Activated T-cell treated with anti-CD3 and anti-CD28 coated beads for 1 hour (primary cell): ENCODE data around the gene PLCB1.
"Not testable (repeated sequence)": the region's sequence is repeated elsewhere in the genome, so short reads cannot be mapped to it uniquely, and the experiment has no call there.

Experiments used
- DNase-seq: peaks from one replicate; pipeline ENCODE4 v3.0.0-alpha.2; 2020; ENCODE audit warnings: low read depth

PLCB1 gene

DNA sequence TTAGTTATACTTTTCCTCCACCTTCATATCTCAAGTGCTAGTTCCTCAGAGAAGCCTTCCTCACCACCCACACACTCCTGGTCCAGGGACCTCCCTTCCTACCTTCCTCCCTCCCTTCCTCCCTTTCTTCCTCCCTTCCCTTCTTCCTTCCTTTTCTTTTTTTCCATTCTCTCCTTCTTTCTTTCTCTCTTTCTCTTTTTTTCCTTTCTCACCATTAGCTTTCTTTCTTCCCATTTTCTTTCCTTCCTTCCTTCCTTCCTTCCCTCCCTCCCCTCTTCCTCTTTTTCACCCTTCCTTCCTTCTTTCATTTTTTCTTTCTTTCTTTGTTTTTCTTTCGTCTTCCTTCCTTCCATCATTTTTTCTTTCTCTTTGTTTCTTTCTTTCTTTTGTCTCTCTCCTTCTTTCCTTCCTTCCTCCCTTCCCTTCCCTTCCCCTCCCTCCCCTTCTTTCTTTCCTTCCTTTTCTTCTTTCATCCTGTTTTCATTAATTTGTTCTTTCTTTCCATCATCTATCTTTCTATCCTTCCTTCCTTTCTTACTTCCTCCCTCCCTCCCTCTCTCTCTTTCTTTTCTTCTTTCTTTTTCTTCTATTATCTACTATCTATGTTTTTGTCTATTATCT lies 416.0 kb downstream of the PLCB1 start:
- DNase-seq = no peak

DNA sequence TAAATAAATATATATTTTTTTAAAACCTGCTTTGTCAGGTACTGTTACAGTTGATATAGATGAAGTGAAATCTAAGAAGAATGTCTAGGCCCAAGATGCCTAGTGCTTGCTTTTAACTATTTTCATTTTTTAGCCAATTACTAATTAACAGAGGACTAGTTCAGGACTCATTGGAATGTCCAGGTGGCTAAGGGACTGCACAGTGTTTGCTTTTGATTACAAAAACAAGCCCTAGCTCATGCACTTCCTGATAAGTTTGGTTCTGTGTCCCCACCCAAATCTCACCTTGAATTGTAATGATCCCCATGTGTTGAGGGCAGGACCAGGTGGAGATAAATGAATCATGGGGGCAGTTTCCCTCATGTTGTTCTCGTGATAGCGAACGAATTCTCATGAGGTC lies 417.1 kb downstream of the PLCB1 start:
- DNase-seq = no peak

DNA sequence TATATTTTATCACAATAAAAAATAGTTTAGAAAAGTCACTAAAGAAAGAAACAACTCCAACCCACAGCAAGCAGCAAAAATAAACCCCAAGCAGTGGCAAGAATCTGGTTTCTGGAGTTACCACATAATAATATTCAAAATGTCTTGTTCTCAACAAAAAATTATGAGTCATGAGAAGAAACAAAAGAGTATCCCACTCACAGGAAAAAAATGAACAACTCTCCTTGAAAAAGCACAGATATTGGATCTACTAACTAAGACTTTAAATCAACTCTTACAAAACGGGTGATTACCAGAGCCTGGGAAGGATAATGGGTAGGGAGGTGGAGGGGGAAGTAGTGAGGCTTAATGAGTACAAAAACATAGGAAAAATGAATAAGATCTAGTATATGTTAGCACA lies 425.6 kb downstream of the PLCB1 start:
- no peak for DNase-seq

DNA sequence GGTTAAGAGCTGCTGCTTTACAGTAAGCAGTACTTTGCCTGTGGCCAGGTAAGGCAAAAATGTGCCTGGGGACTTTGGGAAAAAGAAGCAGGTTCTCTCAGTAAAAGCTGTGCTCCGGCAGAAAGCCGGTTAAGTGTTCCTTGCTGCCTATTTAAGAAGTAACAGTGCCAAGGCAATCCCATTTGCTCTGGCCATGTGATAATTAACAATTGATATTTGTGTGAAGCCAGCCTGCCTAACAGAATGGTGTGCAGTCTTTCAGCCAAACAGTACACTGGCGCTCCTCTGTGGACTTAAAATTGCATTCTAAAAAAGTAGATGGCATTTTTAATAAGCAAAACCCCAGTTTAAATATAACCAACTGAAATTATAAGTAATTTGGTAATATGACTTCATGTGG lies 430.3 kb downstream of the PLCB1 start:
- DNase-seq = no peak

DNA sequence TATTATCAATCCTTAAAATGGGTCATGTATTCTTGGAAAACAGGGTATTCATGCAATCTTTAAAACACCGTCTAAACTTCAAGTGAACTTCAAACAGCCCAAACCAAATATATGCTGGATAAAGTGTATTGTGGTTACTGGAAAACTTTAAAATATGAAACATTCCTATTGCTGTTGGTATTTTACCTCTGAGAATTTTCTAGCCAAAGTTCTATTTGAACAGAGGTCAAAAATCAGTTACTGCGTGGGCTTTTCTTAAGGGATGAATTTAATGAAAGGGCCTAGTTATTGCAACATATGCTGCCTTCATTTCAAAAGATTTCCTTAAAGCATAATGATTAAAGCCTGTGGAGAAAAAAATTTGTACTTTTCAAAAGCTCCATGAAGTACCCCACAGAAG lies 436.0 kb downstream of the PLCB1 start:
- no peak for DNase-seq

DNA sequence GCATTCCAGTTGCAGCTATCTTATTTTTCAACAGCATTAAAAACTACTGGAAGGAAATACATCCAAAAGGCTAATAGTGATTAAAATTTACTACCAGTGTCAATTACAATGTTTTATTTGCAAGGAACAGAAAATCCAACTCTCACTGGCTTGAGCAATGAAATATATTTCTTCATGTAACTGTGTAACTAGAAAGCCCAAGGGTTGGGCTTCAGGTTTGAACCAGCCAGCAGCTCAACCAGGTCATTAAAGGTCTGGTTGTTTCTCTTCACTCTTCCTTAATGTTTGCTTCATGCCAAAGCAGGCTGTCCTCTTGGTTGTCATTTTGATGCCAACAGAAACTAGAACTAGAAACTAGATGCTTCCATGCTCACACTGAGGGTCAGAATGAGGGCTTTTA lies 437.7 kb downstream of the PLCB1 start:
- DNase-seq = no peak

DNA sequence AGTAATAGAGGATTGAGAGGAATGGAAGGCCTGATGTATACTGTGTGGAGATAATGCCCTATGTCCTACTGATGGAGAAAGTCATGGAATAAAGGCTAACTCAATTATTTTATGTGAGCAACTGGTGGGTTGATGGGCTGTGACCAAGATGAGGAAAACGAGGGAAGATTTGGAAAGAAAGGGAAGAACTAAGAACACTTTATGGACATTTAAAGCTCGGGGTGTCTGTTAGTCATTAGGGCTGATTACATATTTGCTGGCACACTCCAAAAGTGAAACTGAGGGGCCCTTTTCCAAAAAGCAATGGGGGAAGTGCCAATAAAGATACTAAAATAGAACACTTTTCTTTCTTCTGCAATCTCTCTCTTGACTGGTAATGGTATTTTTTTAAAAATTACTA lies 439.5 kb downstream of the PLCB1 start:
- DNase-seq = no peak

DNA sequence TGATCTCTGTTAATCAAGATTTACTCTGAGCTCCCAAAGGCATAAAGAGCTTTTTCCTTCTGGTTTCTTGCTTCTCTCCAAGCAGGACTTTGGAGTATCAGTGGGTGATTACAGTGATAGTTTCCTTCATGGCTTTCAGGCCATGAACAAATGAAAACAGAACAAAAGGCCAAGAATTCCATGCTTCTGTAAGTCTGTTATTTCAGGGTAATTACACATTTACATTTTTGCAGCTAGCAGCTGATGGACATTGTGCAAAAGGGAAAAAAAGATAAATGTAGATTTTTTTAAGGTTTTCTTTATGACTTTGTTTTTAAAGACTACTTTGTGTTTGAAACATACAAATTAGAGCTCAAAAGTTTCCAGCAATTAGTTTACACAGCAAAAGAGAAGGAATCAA lies 441.6 kb downstream of the PLCB1 start:
- DNase-seq = no peak

DNA sequence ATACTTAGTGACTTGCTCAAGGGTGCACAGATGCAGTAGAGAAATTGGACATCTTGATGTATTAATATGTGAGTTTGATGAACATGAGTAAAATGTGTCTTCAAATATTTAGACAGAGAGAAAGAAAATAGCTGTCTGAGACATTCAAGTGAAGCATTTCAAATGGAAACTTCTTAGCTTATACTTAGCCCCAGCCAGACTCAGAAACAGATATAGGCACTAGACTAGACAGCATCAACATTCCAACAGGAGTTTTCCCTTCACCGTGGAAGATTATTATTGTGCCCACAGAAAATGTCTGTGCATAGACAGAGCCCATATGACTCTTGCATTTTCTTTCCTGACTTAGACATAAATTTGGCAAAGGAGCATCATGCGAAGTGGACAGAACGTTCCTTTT lies 443.0 kb downstream of the PLCB1 start:
- no peak for DNase-seq

DNA sequence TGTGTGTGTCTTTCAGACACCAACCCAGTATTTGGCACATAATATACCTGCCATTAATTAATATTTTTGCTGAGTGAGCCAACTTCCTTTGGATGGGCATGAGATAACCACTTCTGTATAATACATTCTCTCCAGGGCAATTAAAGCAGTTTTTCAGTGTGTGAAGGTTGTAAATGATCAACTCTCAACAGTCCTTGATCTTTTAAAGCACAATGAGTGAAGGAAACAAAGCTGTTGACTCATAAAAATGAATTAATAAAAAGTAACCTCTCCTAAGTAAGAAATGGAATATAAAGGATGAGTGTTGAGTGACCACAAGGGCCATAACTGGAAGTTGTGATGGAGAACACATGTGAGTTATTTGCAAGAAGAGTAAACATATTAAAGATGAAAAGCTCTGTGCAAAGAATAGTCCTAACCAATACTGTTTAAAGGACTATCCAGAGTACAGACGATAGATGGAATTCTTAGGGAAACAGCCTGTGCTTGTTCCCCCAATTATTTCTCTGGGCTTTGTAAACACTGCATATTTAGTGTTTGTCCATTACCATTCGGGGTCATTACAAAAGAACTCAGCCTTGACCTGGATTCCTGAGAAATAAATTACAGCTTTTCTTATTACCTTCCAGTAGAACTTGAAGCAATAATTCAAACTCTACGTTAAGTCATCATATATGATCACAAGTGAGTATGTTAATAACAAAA lies 446.2 kb downstream of the PLCB1 start:
- DNase-seq = no peak

DNA sequence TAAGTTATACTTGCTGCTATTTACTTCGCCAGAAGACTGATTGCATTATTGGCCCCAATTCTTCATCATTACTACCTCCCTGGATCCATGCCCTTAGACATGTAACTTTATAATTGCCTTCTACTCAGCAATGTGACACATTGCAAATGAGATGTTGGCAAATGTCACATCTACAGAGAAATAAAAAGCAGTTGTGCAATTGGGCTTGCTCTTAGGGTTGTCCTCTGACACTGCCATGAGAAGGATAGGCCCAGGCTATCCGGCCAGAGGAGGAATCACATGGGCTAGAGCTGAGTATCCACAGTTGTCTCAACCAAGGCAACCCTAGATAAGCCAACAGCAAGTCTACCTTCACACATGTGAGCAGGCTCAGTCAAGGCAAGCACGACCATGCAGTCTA lies 447.0 kb downstream of the PLCB1 start:
- no peak for DNase-seq

DNA sequence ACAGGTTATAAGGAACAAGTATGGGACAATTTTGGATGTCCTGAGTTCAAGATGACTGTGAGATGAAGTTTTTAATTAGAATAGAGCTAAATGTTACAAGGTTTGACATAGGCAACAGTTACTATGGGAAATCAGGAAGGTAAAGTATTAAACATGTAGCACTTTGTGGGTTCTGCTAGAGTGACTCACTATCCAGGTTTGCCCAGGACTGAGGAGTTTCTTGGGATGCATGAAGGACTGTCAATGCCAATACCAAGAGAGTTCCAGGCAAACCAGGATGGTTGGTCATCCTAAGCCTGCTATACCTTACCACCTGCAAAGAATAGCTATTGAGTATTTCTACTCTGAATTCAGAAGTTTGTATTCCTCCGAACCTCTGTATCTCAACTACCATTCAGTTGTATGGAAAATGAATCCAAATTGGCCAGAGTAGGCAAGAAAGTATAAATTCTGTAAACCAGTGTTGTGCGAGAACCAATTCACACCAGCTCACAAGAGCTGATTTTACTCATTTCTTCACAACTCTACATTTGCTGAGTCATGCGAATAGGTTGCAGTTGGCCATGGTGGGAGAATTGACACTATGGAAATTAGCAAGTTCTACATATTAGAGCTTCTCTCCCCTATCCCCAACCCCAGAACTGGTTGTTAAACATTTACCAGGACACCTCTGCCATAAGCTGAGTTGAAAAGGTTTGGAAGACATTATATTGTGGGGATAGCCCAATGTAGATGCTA lies 449.5 kb downstream of the PLCB1 start:
- no peak for DNase-seq

DNA sequence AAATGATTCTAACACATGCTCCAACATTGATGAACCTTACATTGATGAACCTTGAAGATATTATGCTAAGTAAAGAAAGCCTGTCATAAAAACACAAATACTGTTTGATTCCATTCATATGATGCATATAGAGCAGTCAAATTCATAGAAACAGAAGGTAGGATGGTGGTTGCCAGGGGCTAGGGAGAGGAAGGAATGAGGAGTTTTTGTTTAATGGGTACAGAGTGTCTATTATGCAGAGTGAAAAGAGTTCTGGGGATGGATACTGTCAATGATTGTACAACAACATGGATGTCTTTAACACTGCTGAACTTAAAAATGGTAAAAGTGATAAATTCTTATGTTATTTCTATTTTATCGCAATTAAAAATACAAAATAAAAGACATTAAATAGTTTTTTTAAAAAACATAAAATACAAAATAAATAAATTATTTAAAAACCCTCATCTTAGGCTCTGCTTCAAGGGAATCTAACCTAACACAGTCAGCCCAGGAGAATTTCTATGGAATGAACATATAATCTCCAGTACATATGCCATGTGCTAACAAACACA lies 451.0 kb downstream of the PLCB1 start:
- no peak for DNase-seq

DNA sequence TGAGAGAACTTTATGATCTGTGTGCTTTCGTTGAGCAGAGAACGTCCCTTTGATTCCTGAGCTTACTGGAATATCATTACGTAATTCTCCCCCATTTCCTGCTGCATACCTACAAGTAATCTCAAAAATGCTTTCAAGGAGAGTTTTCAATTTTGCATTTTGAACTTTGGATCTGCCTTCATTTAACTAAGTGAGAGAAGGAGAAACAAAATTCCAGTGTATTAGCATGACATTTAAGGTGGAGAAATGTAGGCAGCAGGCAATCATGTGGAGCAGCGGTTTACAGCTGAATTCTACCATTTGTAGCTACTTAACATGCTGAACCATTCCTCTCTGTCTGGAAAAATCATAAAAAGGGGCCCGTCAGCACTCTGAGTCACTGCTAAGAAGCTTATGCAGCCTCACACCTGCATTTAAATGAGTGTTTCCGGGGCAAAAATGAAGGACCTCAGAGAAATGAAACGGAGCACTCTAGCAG lies 451.5 kb downstream of the PLCB1 start:
- no peak for DNase-seq

DNA sequence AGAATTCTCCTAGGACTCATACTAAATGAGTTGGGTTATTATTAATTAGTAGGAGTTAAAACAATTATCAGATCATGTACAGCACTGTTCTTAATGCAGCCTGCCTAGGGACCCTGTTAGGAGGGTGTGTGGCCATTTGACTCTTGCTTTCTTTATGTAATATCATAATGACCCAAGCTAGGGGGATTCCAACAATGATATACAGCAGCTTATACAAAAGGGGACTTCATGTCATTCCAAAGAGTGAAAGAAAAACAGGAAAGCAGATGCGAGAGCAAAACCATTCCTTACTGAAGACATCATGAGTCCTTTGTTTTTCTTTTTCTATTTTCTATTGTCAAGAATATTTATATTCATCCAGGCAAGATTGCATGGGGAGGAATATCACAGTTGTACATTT lies 455.2 kb downstream of the PLCB1 start:
- no peak for DNase-seq

DNA sequence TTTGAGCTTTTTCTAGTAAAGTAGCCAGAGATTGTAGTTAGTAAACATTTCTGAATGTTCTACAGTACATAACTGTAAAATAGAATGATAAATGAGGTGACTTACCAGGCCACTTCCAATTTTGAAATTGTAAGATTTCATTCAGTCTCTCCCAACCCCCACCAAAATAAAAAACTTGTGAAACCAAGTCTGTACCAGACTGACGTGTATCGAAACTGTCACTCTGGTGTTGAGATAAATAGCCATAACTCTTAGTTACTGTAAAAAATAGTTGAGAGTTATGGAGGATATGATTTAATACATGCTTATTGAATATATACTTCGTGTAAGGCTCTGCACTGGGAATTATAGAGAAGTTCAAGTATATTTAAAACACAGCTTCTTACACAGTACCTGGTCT lies 455.7 kb downstream of the PLCB1 start:
- DNase-seq = no peak

DNA sequence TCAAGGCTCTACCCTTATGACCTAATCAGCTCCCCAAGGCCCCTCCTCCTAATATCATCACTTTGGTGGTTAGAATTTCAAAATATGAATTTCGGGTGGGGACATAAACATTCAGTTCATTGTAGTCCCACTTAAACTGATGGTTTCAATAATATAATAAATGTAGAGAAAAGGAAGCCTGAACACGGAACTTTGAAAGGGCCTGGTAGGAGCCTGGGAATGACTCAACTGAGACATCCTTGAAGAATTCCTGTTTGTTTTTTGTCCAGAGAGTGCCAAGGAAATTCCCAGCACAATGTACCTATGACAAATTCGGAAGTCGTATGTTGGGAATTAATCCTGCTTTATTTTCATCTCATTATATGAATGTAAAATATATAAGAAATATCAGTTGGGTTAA lies 457.9 kb downstream of the PLCB1 start:
- DNase-seq = no peak

DNA sequence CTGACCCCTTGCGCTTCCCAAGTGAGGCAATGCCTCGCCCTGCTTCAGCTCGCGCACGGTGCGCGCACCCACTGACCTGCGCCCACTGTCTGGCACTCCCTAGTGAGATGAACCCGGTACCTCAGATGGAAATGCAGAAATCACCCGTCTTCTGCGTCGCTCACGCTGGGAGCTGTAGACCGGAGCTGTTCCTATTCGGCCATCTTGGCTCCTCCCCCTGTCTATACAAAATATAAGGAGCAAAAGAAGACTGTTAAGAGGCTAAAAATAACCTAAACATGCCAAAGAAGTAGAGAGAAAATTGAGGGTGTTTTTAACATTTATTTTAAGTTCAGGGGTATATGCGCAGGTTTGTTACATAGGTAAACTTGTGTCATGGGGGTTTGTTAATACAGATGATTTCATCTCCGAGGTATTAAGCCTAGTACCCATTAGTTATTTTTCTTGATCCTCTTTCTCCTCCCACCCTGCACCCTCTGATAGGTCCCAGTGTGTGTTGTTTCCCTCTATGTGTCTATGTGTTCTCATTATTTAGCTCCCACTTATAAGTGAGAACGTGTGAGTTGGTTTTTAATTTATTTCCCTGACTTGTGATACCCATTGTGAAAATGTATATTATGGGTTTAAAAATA lies 469.0 kb downstream of the PLCB1 start:
- not testable (repeated sequence) for DNase-seq

DNA sequence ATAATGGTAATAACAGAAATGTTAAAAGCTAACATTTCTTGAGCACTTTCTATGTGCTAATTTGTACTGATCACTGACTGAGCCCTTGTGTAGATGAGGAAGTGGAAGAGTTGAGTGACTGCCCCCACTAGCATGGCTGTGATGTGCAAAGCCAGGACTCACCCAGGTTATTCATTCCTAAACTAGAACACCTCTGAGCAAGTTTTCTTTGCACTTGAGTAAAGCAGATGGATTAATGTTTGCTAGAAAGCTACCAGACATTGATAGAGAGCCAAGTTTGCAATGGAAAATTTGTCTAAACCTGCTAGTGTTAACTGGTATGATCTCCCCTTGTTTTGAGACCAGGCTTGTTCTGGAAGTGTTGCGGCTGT lies 469.5 kb downstream of the PLCB1 start:
- DNase-seq = no peak

DNA sequence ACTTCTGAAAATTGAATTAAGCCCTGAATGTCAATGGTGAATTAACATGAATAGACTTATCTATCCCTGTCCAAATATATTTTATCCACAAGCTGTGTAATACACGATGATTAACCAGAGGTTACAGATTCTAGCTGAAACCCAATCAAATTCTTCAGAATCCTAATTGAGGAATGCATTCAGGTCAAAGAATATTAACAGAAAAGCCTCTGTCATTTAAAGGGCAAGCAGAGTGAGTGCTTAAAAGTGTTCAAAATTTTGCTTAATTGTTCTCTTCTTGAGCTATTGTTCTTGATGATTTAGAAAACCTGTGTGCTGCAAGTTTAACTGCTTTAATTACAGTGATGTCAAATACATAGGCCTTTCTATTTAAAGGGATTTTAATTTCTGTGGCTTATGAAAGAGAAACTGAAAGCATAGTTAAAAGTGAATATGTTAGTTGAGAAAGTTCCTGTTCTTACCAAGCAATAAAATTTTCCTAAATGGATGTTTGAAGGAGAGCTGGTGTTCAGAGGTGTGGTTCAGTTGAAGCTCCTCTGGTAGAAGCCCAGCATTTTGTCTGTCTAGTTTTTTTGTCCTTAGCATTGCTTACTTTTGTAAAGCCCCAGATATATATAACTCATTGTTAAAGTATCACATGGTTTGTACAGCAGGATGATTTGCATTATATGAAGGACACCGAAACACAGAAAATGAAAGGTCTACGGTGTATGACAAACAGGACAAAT lies 470.5 kb downstream of the PLCB1 start:
- DNase-seq = no peak

DNA sequence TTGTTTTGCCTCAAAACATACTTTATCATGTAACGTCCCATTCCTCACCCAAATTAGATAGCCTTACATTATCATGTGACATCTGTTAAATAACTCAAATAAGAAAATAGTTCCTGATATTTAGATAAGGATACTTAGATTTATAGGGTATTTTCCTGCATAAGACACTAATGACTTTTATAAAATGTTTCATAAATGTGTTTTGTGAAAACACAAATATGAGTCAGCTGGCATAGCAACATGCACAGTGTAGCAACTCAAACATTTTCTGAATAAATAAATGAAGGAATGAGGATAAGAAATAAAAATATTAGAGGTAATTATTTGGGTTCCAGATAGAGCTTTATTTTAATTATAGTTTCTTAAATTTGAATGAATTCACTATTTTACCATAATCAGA lies 476.4 kb downstream of the PLCB1 start:
- no peak for DNase-seq

DNA sequence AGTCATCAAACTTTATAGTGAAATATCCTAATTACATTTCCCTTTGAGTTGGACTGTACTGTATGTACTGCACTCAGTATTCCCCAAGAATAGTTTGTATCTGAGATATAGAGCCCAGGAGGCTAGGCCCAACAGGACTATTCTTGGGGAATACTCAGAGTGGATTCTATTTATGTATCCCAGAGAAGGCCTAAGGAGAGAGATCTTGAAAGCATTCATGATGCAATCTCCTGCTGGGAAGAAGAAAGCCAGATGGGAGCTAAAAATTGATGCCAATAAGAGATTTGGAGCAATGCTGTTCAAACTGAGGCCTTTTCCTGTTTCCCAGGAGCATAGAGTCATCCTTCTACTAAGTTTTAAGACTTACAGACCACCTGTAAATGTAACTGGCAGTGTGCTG lies 484.7 kb downstream of the PLCB1 start:
- no peak for DNase-seq
